ENCODE data around the gene ZNF775. TPM values are rescaled to one million over a fixed set of nuclear protein-coding genes. Genes with fewer than 3 reads are reported as not detected.

The ZNF775 gene
- total RNA-seq, 1 donor from 2014 or later: 10.1 TPM

DNA sequence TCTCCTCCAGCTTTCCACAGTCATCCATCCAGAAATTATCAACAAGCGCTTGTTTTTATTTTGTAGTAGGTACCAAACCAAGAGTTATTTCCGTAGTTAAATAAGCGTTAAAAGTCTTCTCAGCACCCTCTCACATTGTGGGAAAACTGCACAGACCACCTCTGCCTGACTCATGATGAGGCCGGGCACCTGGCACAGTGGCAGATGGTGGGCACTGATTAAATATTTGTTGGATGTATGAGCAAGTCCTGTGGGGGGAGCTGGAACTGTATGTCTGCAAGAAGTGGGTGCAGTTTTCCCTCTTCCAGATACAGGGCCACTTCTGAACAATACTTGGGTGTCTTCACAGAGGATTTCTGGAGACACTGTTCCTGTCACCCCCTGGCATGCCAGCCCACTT is 15.8 kb upstream of the ZNF775 start:
- Histone ChIP-seq H3K36me3 (ENCODE audit: control insufficient read depth, insufficient read depth, low read length) (no peaks in the 10 kb centered on the region), H3K4me3 (ENCODE audit: low read depth, low read length) (no peak overlapping the region), H3K27me3 (ENCODE audit: control insufficient read depth, insufficient read depth, low read length) (no peaks in the 10 kb centered on the region)
- DNase-seq (ENCODE audit: low read depth): no peak
- no peak for TF ChIP-seq CTCF (IDR thresholded peaks at IDR 0.05; ENCODE audit: insufficient read depth, low read length, poor library complexity, severe bottlenecking)

- Histone ChIP-seq H3K36me3 (ENCODE audit: control insufficient read depth, insufficient read depth, low read length) (no peaks in the 10 kb centered on the region), H3K4me3 (ENCODE audit: low read depth, low read length) (no peak overlapping the region), H3K27me3 (ENCODE audit: control insufficient read depth, insufficient read depth, low read length) (no peaks in the 10 kb centered on the region)
- DNase-seq (ENCODE audit: low read depth): no peak
- no peak for TF ChIP-seq CTCF (IDR thresholded peaks at IDR 0.05; ENCODE audit: insufficient read depth, low read length, poor library complexity, severe bottlenecking)
These were observed 15.3 kb upstream of the ZNF775 start for GRCh38 chr7:150363872-150364271.

DNA sequence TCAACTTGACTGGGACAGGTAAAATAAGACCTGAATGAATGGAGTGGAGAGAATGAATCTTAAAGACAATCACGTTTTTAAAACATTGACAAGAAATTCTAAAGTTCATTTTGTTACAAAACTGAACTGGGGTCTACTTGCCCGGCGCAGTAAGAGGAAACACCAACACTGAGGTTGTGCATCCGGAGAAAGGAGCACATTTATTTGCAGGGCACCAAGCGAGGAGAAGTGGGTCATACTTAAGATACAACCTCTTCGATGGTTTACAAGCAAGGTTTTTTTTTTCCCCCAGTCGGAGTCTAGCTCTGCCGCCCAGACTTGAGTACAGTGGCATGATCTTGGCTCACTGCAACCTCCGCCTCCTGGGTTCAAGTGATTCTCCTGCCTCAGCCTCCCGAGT is 13.9 kb upstream of the ZNF775 start:
- no peak for DNase-seq (ENCODE audit: low read depth)
- TF ChIP-seq CTCF (IDR thresholded peaks at IDR 0.05; ENCODE audit: insufficient read depth, low read length, poor library complexity, severe bottlenecking): no peak
- Histone ChIP-seq H3K4me3 (ENCODE audit: low read depth, low read length) (no peak overlapping the region), H3K27me3 (ENCODE audit: control insufficient read depth, insufficient read depth, low read length) (no peaks in the 10 kb centered on the region), H3K36me3 (ENCODE audit: control insufficient read depth, insufficient read depth, low read length) (no peaks in the 10 kb centered on the region)

GRCh38 chr7:150365673-150366398 is 13.3 kb upstream of the ZNF775 start:
- no peaks in the 10 kb centered on the region for H3K36me3 ChIP-seq (ENCODE audit: control insufficient read depth, insufficient read depth, low read length)
- no peaks in the 10 kb centered on the region for H3K27me3 ChIP-seq (ENCODE audit: control insufficient read depth, insufficient read depth, low read length)
- H3K4me3 ChIP-seq (ENCODE audit: low read depth, low read length): no peak overlapping the region
- DNase-seq (ENCODE audit: low read depth): no peak
- no peak for TF ChIP-seq CTCF (IDR thresholded peaks at IDR 0.05; ENCODE audit: insufficient read depth, low read length, poor library complexity, severe bottlenecking)

- DNase-seq (ENCODE audit: low read depth): no peak
- Histone ChIP-seq H3K4me3 (ENCODE audit: low read depth, low read length) (no peak overlapping the region), H3K27me3 (ENCODE audit: control insufficient read depth, insufficient read depth, low read length) (no peaks in the 10 kb centered on the region), H3K36me3 (ENCODE audit: control insufficient read depth, insufficient read depth, low read length) (no peaks in the 10 kb centered on the region)
- TF ChIP-seq CTCF (IDR thresholded peaks at IDR 0.05; ENCODE audit: insufficient read depth, low read length, poor library complexity, severe bottlenecking): no peak
These were observed 11.4 kb upstream of the ZNF775 start for GRCh38 chr7:150367677-150368095.
